Measurements from ENCODE around the gene RND2. TPM values are rescaled to one million over a fixed set of nuclear protein-coding genes. Genes with fewer than 3 reads are reported as not detected.

Gene RND2
- total and polyA plus RNA-seq, 2 of the 13 experiments (the other 11 are each of a cell fraction or from before 2014, with no cell fraction given): 0.05 to 0.11 TPM

DNA sequence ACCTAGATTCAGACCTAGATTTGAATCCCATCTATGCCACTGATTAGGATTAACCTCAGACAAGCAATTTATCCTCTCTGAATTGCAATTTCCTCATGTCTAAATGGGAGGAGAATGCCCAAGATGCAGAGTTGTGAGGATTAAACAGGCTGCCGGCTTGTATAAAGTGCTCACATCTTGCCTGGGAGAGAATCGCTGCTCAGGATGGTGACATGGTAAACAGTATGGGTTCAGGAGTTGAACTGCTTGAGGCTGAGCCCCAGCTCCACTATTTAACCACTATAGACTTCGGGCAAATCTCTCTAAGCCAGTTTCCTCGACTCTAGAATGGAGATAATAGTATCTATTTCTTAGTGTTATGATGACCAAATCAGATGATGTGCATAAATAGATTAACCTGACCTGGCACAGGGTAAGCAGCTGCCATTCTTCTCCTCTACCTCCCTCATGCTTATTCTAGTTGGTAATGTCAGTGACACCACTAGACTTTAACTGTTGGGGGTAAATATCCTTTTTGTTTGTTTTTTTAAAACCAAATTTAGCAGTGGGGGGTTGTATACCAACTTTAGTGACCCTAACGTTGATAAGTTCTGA is 27.5 kb upstream of the RND2 start (continued):
- TF ChIP-seq, protein P1, sequence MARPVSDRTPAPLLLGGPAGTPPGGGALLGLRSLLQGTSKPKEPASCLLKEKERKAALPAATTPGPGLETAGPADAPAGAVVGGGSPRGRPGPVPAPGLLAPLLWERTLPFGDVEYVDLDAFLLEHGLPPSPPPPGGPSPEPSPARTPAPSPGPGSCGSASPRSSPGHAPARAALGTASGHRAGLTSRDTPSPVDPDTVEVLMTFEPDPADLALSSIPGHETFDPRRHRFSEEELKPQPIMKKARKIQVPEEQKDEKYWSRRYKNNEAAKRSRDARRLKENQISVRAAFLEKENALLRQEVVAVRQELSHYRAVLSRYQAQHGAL (CRISPR knock-in tag; IDR thresholded peaks at IDR 0.05; ENCODE audit: not compliant biosample characterization): peak; percentile 19
- TF ChIP-seq FOSL2 (CRISPR knock-in tag; IDR thresholded peaks at IDR 0.05): no peak
- TF ChIP-seq ZNF10 (CRISPR knock-in tag; IDR thresholded peaks at IDR 0.05; ENCODE audit: borderline replicate concordance, low read depth): no peak
- 0 out of 2 replicates have a peak, but pooled peaks have one; percentile 12 for TF ChIP-seq MAF1 (CRISPR knock-in tag; IDR thresholded peaks at IDR 0.05; ENCODE audit: borderline replicate concordance)
- TF ChIP-seq PCBP1 (IDR thresholded peaks at IDR 0.05; ENCODE audit: borderline replicate concordance, low read depth, low read length): no peak

DNA sequence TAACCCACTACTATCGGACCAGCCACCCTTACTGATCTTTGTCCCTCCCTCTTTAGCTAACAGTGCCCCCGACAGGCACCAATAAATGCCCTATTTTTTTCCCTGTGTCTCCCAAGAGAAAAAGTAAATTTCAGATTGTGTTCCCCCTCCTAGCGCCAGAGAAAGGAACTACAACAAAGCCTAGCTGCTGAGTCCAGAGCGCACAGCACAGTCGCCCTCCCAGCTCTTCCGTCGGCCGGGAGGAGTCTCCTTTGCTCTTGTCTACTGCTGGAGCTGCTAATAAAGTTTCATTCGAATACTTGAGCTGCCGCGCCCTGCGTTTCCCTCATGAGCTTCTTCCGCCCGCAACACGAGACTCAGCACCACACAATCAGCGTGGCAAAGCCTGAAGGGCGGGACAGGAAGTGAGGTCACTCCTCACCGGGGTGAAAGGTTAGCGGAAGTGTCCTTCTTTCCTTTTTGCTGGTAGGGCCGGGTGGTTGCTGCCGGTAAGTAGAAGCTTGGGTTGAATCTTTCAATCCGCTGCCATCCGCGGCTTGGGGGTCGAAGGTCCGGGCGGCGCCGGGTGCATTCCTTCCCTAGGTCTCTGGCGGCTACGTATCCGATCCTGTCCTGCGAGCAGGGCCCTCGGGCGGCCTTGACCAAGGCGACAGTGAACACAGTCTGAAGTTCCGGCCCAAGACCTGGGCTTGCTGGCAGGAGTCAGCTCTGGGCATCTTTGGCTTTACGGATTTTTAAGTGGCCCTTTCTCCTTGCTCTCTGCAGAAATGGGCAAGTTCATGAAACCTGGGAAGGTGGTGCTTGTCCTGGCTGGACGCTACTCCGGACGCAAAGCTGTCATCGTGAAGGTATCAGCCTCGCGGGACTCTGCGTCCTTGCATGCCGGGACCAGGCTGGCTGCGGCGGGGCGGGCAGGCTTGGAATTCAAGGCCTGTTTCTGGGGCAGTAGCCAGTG is 26.8 kb upstream of the RND2 start, which contains the start of gene RPL27:
RPL27 (plus strand) TSS at position 436 of the 955 bp plus-strand sequence; CDS start at position 768, 332 bp downstream.
- intact Hi-C loops (cut with micrococcal nuclease; ENCODE audit: unreplicated experiment) (loop anchor here (2.0 to 5.0 kb wide), 3 partner anchors 17 to 166 kb away; partner anchors contain the start of genes PSME3, PTGES3L and RUNDC1), in situ Hi-C loops (cut with HindIII; ENCODE audit: extremely low pct_ligation_motif_present, low pct_unique_long_range_greater_than_20kb) (no loop called here)
- peak within 1 kb of the TSS; percentile 99 for H3K4me2 ChIP-seq (ENCODE audit: low read depth, low read length)
- ChIA-PET CTCF (ENCODE audit: low intra/inter-chr PET ratio, low total read pairs) (interaction anchor here (1.1 to 1.5 kb wide), 3 partner anchors 18 to 155 kb away, joined by 3 to 6 read pairs (median 3); partner anchors contain the start of gene PTGES3L), POLR2A (interaction anchor here (0.7 to 3.2 kb wide), 61 partner anchors 10 to 1090 kb away, joined by 3 to 162 read pairs (median 6); partner anchors contain the start of genes AARSD1, AOC2, BECN1 and BRCA1)
- no peaks in the 10 kb centered on the region; a peak in 1 of 5 replicates for H3K27me3 ChIP-seq (ENCODE audit: control insufficient read depth in 1 of 2, insufficient read depth in 2 of 2, low read length in 2 of 2)
- BruUV-seq (replicated peaks): TSS peak; percentile 81
- ATAC-seq (peak; percentile 91), DNase-seq (ENCODE audit: low spot score) (peak; percentile 100), FAIRE-seq (peak; percentile 100)
- H3K9ac ChIP-seq (ENCODE audit: insufficient read depth, low read depth, low read length): peak within 1 kb of the TSS; percentile 99
- peaks cover 14 to 33% of the 10 kb centered on the region in 2 experiments for H3K36me3 ChIP-seq (replicated peaks in 1 of 2; ENCODE audit: control insufficient read depth in 1 of 2, insufficient read depth in 2 of 2, low read length in 2 of 2)
- H3K27ac ChIP-seq (ENCODE audit: extremely low read length, insufficient read depth, low read length): peak within 1 kb of the TSS; percentile 94
- peaks cover 21% of the 10 kb centered on the region for H3K79me2 ChIP-seq (ENCODE audit: insufficient read depth, low read length)
- peak within 1 kb of the TSS; percentile 7 for H2AFZ ChIP-seq (ENCODE audit: low read length)
- peaks cover 23% of the 10 kb centered on the region for H4K20me1 ChIP-seq (ENCODE audit: insufficient read depth, low read length)
- H3K4me1 ChIP-seq (ENCODE audit: insufficient read depth, low read length): peaks cover 48% of the 10 kb centered on the region
- no peaks in the 10 kb centered on the region for H3K9me3 ChIP-seq (ENCODE audit: low read length)
- peak within 1 kb of the TSS; percentile 81 to 95 (median 92) for H3K4me3 ChIP-seq (replicated peaks in 1 of 3; ENCODE audit: insufficient read depth in 1 of 3, low read depth in 2 of 3, low read length in 3 of 3)
- WGBS (ENCODE audit: low lambda C conversion rate): under 1% methylated on average over 40 of the region's 49 CpGs
- peak; percentile 74 for TF ChIP-seq ZNF143 (CRISPR knock-in tag; IDR thresholded peaks at IDR 0.05)
- TF ChIP-seq NPAS2 (CRISPR knock-in tag; IDR thresholded peaks at IDR 0.05; ENCODE audit: borderline replicate concordance): no peak
- peak; percentile 95 for TF ChIP-seq ZNF18 (CRISPR knock-in tag; IDR thresholded peaks at IDR 0.05; ENCODE audit: insufficient replicate concordance)
- TF ChIP-seq RFXANK (CRISPR knock-in tag; IDR thresholded peaks at IDR 0.05): peak; percentile 80; the same call in 1 of the 2 replicates
- TF ChIP-seq ZBTB42 (CRISPR knock-in tag; IDR thresholded peaks at IDR 0.05): no peak
- TF ChIP-seq, protein P2, sequence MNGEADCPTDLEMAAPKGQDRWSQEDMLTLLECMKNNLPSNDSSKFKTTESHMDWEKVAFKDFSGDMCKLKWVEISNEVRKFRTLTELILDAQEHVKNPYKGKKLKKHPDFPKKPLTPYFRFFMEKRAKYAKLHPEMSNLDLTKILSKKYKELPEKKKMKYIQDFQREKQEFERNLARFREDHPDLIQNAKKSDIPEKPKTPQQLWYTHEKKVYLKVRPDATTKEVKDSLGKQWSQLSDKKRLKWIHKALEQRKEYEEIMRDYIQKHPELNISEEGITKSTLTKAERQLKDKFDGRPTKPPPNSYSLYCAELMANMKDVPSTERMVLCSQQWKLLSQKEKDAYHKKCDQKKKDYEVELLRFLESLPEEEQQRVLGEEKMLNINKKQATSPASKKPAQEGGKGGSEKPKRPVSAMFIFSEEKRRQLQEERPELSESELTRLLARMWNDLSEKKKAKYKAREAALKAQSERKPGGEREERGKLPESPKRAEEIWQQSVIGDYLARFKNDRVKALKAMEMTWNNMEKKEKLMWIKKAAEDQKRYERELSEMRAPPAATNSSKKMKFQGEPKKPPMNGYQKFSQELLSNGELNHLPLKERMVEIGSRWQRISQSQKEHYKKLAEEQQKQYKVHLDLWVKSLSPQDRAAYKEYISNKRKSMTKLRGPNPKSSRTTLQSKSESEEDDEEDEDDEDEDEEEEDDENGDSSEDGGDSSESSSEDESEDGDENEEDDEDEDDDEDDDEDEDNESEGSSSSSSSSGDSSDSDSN (CRISPR knock-in tag; IDR thresholded peaks at IDR 0.05): peak; percentile 85
- TF ChIP-seq ZNF569 (CRISPR knock-in tag; IDR thresholded peaks at IDR 0.05; ENCODE audit: borderline replicate concordance): no peak; the same call in 1 of the 2 replicates
- TF ChIP-seq STAG1 (CRISPR knock-in tag; IDR thresholded peaks at IDR 0.05): peak; percentile 78
- peak; percentile 1; the same call in 1 of the 2 replicates for TF ChIP-seq NFE2L2 (IDR thresholded peaks at IDR 0.05; ENCODE audit: low read length)
- TF ChIP-seq SRSF9 (IDR thresholded peaks at IDR 0.05; ENCODE audit: borderline replicate concordance, insufficient read depth, low read depth, low read length, poor library complexity, severe bottlenecking): no peak

All from HepG2 (cell line).